WTC11 (cell line): Measurements from ENCODE around the gene TMEM88.

ENCODE experiments used
- ELF4 ChIP-seq: sonication (generic); formaldehyde crosslinking; IDR thresholded peaks from 2 replicates; pipeline ENCODE4 v1.8.1; 2022; ENCODE audit warnings: low read depth, mild to moderate bottlenecking, moderate library complexity, missing genetic modification reagents
- TF ChIP-seq, protein P1 (sequence below): fragments of 200-600 bp; IDR thresholded peaks from 2 replicates; pipeline ENCODE4 v1.8.0; 2022; ENCODE audit warnings: antibody characterized with exemption
- TF ChIP-seq, protein P2 (sequence below): sonication (generic); formaldehyde crosslinking; IDR thresholded peaks from 2 replicates; pipeline ENCODE4 v1.8.1; 2022; ENCODE audit warnings: mild to moderate bottlenecking, missing genetic modification reagents, moderate library complexity, borderline replicate concordance
- TF ChIP-seq, protein P3 (sequence below): sonication (generic); formaldehyde crosslinking; IDR thresholded peaks from 2 replicates; pipeline ENCODE4 v1.8.0; 2022; ENCODE audit warnings: mild to moderate bottlenecking, missing genetic modification reagents
- TF ChIP-seq, protein P4 (sequence below): fragments of 250-450 bp; sonication (Bioruptor Pico); conservative IDR thresholded peaks from 2 replicates; pipeline ENCODE4 v1.9.0; 2021; ENCODE audit warnings: mild to moderate bottlenecking

DNA sequence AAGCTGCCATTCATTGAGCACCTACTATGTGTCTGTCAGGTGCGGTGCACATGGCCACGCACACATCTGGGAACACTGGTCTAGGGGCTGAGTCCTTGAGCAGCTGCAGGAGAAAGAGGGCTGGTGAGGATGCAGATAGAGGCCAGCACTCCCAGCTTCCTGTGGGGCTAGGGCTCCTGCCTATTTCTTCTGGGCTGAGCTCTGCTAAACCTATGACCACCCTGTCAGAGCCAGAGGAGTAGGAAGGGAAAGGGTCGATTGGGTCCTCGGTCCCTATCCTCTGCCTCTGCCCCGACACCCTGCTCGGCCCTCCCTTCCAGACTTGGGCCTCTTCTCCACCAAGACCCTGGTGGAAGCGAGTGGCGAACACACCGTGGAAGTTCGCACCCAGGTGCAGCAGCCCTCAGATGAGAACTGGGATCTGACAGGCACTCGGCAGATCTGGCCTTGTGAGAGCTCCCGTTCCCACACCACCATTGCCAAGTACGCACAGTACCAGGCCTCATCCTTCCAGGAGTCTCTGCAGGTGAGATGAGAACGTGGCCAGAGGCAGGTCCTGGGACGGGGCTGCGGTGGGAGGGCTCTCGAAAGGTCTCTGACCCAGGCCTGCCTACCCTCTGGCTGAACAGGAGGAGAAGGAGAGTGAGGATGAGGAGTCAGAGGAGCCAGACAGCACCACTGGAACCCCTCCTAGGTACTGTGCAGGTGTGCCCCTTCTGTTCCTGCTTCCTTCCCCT, 4.0 kb upstream of the TMEM88 start:
- TF ChIP-seq, protein P1, sequence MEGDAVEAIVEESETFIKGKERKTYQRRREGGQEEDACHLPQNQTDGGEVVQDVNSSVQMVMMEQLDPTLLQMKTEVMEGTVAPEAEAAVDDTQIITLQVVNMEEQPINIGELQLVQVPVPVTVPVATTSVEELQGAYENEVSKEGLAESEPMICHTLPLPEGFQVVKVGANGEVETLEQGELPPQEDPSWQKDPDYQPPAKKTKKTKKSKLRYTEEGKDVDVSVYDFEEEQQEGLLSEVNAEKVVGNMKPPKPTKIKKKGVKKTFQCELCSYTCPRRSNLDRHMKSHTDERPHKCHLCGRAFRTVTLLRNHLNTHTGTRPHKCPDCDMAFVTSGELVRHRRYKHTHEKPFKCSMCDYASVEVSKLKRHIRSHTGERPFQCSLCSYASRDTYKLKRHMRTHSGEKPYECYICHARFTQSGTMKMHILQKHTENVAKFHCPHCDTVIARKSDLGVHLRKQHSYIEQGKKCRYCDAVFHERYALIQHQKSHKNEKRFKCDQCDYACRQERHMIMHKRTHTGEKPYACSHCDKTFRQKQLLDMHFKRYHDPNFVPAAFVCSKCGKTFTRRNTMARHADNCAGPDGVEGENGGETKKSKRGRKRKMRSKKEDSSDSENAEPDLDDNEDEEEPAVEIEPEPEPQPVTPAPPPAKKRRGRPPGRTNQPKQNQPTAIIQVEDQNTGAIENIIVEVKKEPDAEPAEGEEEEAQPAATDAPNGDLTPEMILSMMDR, result no peak
- TF ChIP-seq, protein P2, sequence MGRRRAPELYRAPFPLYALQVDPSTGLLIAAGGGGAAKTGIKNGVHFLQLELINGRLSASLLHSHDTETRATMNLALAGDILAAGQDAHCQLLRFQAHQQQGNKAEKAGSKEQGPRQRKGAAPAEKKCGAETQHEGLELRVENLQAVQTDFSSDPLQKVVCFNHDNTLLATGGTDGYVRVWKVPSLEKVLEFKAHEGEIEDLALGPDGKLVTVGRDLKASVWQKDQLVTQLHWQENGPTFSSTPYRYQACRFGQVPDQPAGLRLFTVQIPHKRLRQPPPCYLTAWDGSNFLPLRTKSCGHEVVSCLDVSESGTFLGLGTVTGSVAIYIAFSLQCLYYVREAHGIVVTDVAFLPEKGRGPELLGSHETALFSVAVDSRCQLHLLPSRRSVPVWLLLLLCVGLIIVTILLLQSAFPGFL (CRISPR knock-in tag), result no peak
- TF ChIP-seq, protein P3, sequence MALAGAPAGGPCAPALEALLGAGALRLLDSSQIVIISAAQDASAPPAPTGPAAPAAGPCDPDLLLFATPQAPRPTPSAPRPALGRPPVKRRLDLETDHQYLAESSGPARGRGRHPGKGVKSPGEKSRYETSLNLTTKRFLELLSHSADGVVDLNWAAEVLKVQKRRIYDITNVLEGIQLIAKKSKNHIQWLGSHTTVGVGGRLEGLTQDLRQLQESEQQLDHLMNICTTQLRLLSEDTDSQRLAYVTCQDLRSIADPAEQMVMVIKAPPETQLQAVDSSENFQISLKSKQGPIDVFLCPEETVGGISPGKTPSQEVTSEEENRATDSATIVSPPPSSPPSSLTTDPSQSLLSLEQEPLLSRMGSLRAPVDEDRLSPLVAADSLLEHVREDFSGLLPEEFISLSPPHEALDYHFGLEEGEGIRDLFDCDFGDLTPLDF (CRISPR knock-in tag), result no peak
- TF ChIP-seq, protein P4, sequence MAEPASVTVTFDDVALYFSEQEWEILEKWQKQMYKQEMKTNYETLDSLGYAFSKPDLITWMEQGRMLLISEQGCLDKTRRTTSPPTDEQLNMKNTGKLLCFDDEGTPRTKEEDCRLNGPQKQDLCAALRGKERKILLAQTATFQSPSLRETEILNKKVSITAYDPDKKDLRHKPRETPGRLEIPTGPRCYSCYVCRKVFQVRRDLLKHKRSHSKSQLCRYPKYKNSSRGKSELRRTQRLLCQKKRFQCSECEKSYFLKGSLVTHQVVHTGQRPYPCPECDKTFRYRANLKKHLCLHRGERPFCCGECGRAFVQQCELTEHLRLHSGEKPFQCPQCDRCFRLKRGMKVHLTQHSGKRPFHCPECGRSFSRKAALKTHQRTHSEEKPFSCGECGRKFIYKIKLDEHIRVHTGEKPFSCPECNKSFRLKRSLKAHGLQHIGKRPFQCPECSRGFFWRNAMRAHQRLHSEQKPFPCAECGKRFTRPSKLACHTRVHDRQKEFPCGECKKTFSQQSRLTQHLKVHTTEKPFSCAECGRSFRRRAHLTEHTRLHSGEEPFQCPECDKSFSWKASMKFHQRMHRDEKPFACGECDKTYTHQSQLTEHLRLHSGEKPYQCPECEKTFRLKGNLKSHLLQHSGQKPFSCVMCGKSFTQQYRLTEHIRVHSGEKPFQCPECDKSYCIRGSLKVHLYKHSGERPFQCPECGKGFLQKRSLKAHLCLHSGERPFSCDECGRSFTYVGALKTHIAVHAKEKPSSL (CRISPR knock-in tag), result no peak
- no peak for TF ChIP-seq ELF4 (CRISPR knock-in tag)
